HG03469 (cell line): ENCODE data around the gene MAGEA4.
"Not testable (repeated sequence)": the region's sequence is repeated elsewhere in the genome, so short reads cannot be mapped to it uniquely, and the experiment has no call there.

Experiments used
- ATAC-seq: cut with Tn5 transposase; IDR thresholded peaks from one replicate; pipeline ENCODE4 v1.9.1; 2021; ENCODE audit warnings: mild to moderate bottlenecking, moderate library complexity, moderate number of reproducible peaks; ENCODE audit not compliant: unreplicated experiment

MAGEA4 gene

GRCh38 chrX:151912780-151913179 is at the start of gene MAGEA4:
Gene MAGEA4, plus strand, starts transcription at chrX:151912889. Its CDS starts 10,776 bp downstream, at chrX:151923665.
- no peak for ATAC-seq

- no peak for ATAC-seq
Observed at GRCh38 chrX:151870602-151871001, 42.1 kb upstream of the MAGEA4 start.

GRCh38 chrX:151871244-151871643 is 41.4 kb upstream of the MAGEA4 start:
- ATAC-seq: no peak

GRCh38 chrX:151873096-151873495 is 39.6 kb upstream of the MAGEA4 start:
- ATAC-seq: no peak

- no peak for ATAC-seq
Observed at GRCh38 chrX:151875270-151876026, 37.2 kb upstream of the MAGEA4 start.

- ATAC-seq: no peak
Observed at GRCh38 chrX:151878574-151878973, 34.1 kb upstream of the MAGEA4 start.

- ATAC-seq: no peak
Observed at GRCh38 chrX:151879856-151880255, 32.8 kb upstream of the MAGEA4 start.

- no peak for ATAC-seq
Observed at GRCh38 chrX:151880895-151881294, 31.8 kb upstream of the MAGEA4 start.

GRCh38 chrX:151889421-151889820 is 23.3 kb upstream of the MAGEA4 start:
- no peak for ATAC-seq

- ATAC-seq: no peak
Observed at GRCh38 chrX:151896734-151897474, 15.8 kb upstream of the MAGEA4 start.

GRCh38 chrX:151899622-151900021 is 13.1 kb upstream of the MAGEA4 start:
- no peak for ATAC-seq

GRCh38 chrX:151901826-151902225 is 10.9 kb upstream of the MAGEA4 start:
- no peak for ATAC-seq

- ATAC-seq: no peak
Observed at GRCh38 chrX:151902813-151903591, 9.7 kb upstream of the MAGEA4 start.

- no peak for ATAC-seq
Observed at GRCh38 chrX:151904989-151905388, 7.7 kb upstream of the MAGEA4 start.

GRCh38 chrX:151912221-151912620 is 468 bp upstream of the MAGEA4 start:
- ATAC-seq: no peak

GRCh38 chrX:151918736-151919135 is 6.0 kb downstream of the MAGEA4 start:
- ATAC-seq: not testable (repeated sequence)

GRCh38 chrX:151919610-151920009 is 6.9 kb downstream of the MAGEA4 start:
- ATAC-seq: no peak

GRCh38 chrX:151920101-151920500 is 7.4 kb downstream of the MAGEA4 start:
- no peak for ATAC-seq

GRCh38 chrX:151920530-151920929 is 7.8 kb downstream of the MAGEA4 start:
- ATAC-seq: no peak

GRCh38 chrX:151921292-151921691 is 8.6 kb downstream of the MAGEA4 start:
- ATAC-seq: no peak

- no peak for ATAC-seq
Observed at GRCh38 chrX:151921866-151922265, 9.2 kb downstream of the MAGEA4 start.
